NCI-H146 (cell line): Measurements from ENCODE around the gene WNT9B.

ENCODE experiments used
- DNase-seq: peaks from one replicate; lab custom pipeline; 2025; lab: John Stamatoyannopoulos, UW

The WNT9B gene

DNA sequence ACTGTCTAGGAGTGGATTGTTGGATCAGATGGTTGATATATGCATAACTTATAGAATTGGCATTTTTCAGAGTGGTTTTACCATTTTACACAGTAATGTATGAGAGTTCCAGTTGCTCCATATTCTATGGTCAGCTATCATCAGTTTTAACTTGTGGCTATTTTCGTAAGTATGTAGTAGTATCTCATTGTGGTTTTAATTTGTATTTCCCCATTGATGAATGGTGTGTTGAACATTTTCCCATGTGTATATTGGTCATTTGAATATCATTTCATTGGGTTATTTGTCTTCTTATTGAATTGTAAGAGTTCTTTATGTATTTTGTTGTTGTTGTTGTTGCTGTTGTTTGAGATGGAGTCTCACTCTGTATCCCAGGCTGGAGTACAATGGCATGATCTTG, 6.2 kb downstream of the WNT9B start:
- no peak for DNase-seq

DNA sequence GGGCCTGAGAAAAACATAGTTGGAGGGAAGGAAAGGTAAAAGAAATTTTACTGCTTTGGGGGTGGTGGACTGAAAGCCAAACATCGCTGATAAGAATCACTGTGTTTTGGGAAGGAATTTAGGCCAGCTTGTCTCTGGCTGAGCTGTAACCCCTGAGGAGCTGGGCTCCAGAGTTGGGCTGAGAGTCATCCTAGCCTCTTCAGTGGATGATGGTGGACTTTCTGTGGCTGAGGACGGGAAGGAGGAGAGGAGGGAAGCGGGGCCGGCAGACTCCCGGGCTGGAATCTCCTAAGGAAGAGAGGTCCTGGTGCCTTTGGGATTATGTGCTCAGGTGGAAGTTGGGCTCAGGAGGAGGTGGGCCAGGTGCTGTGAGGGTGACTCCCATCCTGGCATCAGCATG, 8.6 kb downstream of the WNT9B start:
- no peak for DNase-seq

DNA sequence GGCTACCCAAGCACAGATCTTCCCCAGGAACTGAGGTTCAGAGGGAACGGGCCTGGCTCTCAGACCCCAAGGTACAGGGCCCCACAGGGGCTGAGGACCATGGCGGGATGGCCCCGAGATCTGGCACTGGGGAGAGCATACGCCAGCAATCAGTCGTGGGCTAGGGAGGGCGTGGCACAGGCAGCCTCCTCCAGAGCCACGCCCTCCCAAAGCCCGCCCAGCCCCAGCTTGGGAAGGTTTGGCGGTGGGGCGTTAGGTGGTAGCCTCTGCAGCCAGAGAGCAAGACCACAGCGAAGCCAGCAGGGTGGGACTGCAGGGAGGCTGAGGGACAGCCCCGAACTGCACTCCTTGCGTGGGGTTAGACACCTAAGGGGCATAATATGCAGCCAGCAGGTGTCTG, 11.6 kb downstream of the WNT9B start:
- DNase-seq = peak; percentile 23

DNA sequence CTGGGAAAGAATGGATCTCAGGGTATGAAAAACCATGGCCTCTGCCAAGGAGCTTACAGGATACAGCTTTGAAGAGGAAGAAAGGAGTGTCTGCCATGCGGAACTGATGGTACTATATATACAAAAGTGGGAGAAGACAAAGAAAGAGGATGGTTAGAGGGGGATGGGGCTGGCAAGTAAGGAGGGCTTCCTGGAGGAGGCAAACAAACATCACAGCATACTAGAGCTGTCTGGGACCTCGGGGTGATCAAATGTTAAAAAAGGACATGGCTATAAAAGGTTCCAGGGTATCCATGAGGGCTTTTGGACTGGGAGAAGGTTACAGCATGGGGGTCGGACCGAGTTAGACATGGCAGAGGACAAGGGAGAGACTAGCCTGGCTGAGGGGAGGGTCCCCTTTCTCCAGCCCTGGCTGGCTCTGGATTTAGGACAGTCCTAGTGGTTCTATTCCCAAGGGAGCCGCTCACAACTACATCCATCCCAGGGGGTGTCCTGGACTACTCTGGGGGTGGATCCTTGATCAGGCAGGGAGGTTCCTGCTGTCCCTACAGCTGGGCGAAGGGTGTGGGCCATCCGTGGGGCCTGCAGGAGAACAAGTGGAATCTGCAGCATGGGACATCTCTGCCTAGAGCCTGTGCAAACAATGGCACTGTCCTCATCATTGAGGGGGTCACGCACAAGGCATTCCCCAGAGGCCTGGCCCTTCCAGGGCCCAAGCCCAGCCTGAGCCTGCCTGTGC, 12.2 kb downstream of the WNT9B start:
- DNase-seq = no peak

DNA sequence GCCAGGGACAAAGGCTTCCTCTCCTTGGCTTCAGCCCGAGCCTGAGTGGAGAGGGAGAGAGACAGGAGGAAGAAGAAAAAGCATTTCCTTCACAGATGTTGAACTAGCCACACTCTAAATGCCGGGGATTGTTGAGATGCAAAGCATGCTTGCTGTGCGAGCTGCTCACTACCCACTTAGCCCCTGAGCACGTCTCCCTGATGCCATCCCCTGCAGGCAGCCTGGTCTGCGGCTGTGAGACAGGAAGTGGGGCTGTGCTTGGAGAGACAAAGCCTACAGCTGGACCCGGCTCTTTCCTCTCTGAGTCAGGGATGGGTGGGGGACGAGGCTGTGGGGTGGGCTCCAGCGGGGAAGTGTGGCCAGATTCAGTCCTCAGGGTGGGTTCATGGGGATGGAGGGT, 13.7 kb downstream of the WNT9B start:
- no peak for DNase-seq

DNA sequence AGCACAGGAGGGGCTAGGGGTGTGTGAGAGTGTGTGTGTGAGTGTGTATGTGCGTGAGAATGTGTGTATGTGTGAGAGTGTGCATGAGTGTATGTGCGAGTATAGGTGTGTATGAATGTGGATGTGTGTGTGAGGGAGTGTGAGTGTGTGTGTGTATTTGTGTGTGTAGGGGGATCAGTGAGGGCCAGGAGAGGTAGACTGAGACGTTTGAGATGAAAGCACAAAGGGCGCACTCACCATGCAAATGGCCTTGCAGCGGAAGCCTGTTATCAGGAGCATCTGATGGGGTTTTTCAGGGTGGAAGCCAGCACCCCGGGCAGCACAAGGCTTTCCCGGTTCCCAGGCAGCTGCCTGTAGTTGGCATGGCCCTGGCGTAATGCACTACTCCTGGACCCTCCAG, 14.9 kb downstream of the WNT9B start:
- DNase-seq = no peak

DNA sequence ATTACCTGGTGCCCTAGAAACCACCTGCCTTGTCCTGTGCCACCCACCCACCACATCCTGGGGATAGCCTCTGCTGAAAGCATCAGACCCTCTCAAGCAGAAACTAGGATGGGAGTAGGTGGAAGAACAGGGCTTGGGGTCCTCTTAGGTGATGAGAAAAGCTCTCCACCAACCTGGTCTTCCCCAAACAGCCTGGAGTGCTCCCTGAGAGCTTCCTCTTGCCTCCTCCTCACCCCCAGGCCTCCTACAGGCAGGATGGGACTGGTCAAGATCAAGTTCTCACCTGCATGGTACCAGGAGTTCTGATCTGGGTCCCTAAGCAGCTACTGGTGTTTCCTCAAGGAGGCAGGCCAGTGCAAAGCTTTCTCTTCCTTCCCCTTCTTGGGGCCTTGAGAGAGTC, 15.4 kb downstream of the WNT9B start:
- no peak for DNase-seq

DNA sequence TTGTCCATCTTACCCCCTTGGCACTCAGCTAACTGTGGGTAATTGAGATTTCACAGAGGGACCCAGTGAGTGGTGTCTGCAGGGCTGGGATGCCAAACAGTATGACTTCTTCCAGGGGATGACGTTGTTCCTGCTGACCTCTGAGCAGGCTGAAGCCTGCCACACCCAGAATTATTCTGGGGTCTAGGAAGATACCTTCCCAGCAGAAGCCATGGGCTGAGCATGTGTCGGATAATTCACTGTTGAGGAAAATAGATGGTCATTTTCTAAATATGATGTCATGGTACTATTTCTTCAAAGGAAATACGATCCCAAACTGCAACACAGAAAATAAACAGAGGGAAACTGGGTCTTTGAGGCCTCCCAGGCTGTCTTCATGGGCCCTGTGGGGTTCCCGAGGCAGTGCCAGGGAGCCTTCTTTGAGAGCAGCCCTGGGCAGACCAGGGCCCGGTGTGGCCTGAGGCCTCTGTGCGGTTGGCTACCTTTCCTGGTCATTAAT, 17.4 kb downstream of the WNT9B start:
- no peak for DNase-seq

DNA sequence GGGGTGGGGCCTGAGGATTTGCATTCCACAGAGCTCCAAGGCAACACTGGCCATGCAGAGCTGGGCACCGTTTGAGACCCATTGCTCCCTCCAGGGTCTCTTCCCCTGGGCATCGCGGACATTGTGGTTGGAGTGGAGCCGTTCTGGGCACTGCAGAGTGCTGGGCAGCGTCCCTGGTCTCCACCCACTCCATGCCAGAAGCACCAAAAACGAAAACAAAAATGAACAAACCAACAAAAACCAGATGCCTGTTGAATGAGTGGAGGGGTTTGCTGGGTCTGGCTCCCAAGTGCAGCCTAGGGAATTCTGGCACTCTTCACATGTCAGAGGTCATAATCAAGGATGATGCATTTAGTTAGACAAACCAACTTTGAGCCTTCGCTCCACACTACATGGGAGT, 17.9 kb downstream of the WNT9B start:
- DNase-seq = no peak

DNA sequence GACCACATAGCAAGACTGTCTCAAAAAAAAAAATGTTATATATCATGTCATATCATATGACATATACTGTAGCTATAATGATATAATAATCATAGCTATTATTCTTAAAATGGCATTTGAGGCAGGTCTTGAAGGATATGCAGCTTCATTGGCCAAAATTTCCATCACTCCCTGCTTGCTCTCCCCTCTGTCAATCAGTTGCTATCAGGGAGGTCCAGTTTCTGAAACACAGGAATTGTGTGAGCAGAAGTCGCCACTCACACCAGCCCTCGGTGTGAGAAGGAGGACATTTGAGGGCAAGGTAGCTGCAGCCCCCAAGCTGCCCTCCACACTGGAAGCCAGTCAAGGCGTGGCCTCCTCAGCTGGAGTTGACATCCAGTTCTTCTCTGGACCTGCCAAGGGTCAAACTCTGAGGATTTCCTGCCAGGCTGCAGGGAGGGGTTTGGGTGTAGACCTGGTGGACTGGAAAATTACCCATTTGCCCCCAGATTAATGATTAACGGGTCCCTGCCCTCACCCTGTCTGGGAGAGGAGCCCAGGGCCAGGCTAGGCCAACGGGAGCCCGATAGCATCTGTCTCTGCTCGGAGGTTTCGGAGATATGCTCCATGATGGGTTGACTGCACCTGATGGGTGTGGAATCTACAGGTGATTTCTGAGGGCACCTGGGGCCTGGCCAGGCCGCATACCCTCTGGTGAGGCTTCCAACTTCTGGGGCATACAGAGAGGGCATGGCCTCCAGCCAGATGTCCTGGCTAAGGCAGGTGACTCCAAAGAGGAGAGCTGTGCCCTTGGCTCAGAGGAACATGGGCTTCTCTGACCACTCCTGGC, 18.8 kb downstream of the WNT9B start:
- DNase-seq = no peak

DNA sequence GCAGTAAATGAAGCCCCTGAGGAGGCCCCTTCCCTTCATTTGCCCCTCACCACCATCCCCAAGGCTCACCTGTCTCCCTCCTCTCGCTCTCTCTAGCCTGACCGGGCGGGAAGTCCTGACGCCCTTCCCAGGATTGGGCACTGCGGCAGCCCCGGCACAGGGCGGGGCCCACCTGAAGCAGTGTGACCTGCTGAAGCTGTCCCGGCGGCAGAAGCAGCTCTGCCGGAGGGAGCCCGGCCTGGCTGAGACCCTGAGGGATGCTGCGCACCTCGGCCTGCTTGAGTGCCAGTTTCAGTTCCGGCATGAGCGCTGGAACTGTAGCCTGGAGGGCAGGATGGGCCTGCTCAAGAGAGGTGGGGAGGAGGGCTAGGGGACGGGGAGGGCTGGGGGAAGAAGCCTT, 21.0 kb downstream of the WNT9B start:
- DNase-seq = no peak

DNA sequence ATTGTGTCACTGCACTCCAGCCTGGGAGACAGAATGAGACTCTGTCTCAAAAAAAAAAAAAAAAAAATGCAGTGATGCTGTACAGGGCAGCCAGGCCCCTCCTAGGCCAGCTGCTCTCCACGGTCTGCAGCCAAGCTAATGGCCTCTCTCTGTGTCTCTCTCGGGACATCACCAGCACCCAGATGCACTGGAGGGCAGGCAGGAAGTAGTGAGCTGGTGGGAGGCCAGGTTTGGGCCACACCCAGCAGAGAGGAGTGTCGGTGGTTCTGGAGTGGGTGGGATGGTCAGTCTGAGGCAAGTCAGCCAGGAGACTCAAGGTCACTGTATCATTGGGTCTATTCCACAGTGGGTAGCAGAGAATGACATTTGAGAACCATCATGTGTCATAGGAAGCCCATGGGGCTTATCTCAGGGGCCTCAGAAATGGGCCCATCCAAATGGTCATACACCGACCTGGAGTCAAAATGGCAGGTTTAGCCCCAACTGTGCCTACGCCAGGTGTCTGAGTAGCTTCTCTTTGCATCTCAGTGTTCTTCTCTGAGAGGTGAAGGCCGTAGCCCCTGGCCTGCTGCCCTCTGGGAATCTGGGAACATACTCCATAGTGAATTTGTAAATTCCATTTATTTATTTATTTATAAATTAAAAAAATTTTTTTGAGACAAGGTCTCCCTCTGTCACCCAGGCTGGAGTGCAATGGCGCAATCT, 22.7 kb downstream of the WNT9B start:
- no peak for DNase-seq

DNA sequence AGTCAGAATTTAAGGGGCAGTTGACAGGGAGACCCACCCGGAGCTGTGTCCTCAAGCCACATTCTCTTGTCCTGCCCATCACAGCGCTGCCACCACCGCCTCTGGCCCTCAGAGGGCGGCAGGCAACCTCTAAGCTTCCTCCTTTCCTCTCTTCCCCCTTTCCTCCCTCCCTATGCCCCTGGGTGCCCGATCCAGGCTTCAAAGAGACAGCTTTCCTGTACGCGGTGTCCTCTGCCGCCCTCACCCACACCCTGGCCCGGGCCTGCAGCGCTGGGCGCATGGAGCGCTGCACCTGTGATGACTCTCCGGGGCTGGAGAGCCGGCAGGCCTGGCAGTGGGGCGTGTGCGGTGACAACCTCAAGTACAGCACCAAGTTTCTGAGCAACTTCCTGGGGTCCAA, 23.5 kb downstream of the WNT9B start:
- DNase-seq = no peak

DNA sequence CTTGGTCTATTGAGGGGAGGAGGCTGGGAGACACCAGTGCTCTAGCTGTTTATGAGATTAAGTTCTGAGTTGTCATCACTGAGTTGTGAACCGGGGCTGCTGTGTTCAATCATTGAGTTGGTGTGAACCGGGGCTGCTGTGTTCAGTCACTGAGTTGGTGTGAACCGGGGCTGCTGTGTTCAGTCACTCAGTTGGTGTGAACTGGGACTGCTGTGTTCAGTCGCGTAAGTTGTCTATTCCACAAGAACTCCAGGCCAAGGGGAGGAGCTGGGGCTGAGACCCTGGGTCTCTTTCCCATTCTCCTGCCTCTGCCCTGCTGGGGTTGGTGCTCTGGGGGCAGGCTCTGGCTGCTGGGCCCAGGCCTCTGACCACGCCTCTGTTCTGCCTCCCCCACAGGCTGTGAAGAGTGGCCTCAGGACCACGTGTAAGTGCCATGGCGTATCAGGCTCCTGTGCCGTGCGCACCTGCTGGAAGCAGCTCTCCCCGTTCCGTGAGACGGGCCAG, 24.5 kb downstream of the WNT9B start:
- DNase-seq = peak; percentile 90

DNA sequence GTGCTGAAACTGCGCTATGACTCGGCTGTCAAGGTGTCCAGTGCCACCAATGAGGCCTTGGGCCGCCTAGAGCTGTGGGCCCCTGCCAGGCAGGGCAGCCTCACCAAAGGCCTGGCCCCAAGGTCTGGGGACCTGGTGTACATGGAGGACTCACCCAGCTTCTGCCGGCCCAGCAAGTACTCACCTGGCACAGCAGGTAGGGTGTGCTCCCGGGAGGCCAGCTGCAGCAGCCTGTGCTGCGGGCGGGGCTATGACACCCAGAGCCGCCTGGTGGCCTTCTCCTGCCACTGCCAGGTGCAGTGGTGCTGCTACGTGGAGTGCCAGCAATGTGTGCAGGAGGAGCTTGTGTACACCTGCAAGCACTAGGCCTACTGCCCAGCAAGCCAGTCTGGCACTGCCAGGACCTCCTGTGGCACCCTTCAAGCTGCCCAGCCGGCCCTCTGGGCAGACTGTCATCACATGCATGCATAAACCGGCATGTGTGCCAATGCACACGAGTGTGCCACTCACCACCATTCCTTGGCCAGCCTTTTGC, 25.0 kb downstream of the WNT9B start:
- peak; percentile 91 for DNase-seq

DNA sequence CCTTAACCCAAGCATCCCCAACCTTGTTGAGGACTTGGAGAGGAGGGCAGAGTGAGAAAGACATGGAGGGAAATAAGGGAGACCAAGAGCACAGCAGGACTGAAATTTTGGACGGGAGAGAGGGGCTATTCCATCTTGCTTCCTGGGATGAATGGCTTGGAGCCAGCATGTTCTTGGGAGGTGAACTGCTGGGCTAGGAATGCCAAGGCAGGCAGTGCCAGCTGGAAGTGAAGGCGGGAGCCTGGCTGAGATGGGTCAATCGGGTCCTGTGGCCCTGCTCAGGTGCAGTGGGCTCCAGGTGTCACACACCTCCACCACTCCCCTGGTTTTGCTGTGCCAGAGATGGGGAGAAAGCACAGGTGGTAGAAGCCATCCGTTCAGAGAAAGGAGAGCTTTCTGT, 25.5 kb downstream of the WNT9B start:
- no peak for DNase-seq

DNA sequence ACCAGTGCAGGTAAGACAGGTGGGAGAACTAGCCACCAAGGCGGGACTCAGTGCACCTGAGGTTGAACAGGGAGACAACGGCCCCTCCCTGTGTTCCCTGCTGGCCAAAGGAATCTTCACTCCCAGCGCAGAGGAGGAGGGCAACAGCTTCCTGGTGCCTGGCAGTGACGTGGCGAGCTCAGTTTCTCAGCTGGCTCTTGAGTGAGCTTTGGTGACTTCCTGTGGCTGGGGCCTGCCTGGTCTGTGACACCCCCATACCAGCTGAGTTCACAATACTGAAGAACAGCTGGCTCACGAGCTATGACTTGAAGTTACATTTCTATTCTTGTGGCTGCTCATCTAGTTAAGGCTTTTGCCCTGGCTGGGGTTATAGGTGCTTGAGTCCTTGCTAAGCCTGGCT, 26.1 kb downstream of the WNT9B start:
- no peak for DNase-seq

DNA sequence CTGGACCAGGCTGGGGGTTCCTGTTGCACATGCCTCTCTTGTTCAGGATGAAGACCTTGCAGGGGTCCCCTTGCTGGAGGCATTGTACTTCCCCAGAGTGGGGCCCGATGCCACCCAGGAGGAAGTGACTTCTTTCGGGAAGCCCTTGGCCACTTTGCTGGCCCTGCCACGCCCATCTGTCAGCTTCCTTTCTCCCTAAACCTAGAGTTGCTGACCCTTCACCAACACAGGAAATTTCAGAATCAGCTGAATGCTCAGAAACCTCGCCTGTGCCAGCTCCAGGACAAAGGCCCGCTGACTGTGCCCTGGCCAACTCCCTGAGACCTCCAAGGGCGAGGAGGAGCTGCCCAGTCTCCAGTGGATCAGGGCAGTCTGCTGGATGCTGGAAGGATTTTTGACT, 26.7 kb downstream of the WNT9B start:
- no peak for DNase-seq

DNA sequence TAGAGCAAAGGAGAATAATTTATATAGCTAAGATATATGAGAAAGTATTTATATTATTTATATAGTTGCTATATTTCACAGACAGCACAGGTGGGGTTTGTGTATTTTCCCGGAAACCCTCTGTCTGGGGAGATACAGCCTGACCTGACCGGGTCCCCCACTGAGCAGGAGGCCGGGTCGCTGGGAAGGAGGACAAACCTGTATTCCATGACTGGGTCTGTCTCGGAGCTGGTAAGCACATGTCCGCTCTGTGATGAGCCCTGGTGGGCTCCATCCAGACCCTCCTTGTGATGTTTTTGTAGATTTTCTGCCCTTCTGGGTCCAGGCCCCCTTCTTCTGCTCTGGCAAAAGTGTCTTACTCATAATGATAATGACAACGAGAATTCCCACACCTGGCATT, 27.7 kb downstream of the WNT9B start:
- no peak for DNase-seq

DNA sequence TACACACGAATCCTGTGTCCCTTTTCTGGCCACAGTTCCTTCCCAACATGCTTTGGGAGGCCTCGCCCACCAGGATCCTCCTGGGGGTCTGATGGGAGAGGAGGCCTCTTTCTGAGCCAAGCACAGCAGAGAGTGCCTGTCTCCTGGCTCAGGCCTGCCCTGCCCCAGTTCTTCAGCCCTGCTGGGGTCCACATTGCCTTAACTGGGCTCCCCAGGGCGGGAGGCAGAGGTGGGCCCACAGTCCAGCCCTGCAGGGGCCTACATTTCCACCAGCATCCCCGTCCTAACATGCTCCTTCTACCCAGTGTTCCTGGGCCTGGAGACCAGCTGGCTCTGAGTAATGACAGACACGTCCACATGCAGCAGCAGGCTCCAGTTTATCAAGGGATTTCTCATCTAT, 29.6 kb downstream of the WNT9B start:
- DNase-seq = no peak

DNA sequence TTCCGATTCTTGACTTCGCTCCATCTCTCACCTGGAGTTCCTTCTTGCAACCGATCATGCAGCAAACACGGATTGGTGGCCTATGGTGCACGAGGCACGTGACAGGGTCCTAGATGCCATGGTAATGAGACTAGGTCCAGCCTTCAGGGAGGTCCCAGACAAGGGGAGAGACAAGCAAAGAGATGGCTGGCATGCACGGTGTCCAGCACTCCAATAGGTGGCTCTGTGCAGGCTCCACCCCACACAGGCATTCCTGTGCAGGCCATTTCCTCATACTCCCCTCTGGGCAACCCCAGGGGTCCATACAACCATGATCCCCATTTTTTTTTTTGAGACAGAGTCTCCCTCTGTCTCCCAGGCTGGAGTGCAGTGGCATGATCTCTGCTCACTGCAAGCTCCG, 31.3 kb downstream of the WNT9B start:
- DNase-seq = no peak

DNA sequence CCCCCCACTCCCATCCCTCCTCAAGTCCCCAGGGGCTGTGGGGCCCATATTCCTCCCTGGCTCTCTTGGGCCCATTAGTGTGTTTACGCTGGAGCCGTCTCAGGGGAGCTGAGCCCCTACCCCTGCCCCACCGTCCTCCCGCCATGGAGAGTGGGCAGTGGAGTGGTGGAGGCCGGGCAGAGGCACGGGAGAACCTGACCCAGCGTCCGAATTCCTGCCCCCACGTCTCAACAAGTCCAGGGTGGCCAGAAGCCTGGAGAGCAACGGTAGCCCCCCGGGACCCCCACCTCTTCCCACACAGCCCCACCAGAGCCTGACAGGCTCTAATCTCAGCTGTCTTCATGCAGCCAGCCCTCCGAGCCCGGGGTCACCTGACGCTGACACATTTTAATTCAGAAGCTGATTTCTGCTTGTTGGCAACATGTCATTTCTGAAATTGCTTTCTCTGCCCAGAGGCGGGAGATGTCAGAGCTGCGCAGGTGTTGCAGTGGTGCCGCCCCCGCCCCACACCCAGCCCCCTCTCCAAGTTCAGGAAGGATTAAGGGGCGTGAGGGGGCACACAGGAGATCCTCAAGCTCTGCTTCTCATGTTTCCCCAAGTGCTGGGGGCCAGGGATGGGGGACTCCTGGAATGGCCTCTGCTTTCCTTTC, 32.6 kb downstream of the WNT9B start:
- no peak for DNase-seq
